SJSA1 (cell line): ENCODE measurements around the gene MYBPC3. TPM values are rescaled to one million over a fixed set of nuclear protein-coding genes. Genes with fewer than 3 reads are reported as not detected.
"Not testable (repeated sequence)": the region's sequence is repeated elsewhere in the genome, so short reads cannot be mapped to it uniquely, and the experiment has no call there.

Experiments used
- DNase-seq, 2 experiments: peaks; one replicate each; pipeline ENCODE4 v3.0.0-alpha.2; 2015 to 2020; ENCODE audit warnings: low spot score in 2 of 2, low read depth in 1 of 2
- H3K27ac ChIP-seq: fragments of 250-450 bp; sonication (Bioruptor Pico); 2 replicates; pipeline ENCODE4 v1.5.1; 2020; ENCODE audit warnings: mild to moderate bottlenecking, moderate library complexity
- H3K27me3 ChIP-seq: fragments of 250-450 bp; sonication (Bioruptor Pico); replicated peaks from 2 replicates; pipeline ENCODE4 v1.5.1; 2020; ENCODE audit warnings: mild to moderate bottlenecking, moderate library complexity
- H3K36me3 ChIP-seq: fragments of 250-450 bp; sonication (Bioruptor Pico); 2 replicates; pipeline ENCODE4 v1.5.1; 2020; ENCODE audit warnings: mild to moderate bottlenecking
- H3K4me1 ChIP-seq: fragments of 250-450 bp; sonication (Bioruptor Pico); replicated peaks from 2 replicates; pipeline ENCODE4 v1.6.1; 2021; ENCODE audit warnings: mild to moderate bottlenecking
- H3K4me3 ChIP-seq: fragments of 250-450 bp; sonication (Bioruptor Pico); 2 replicates; pipeline ENCODE4 v1.5.1; 2020; ENCODE audit warnings: mild to moderate bottlenecking
- H3K9me3 ChIP-seq: fragments of 250-450 bp; sonication (Bioruptor Pico); replicated peaks from 2 replicates; pipeline ENCODE4 v1.5.1; 2020; ENCODE audit warnings: mild to moderate bottlenecking
- total RNA-seq: library from RNA; depleted of rRNA; stranded (reverse); fragments of >200 nt; shearing (Covaris generic); gene quantifications from 2 replicates; pipeline ENCODE4 v1.2.3, GENCODE V29; 2014

Gene MYBPC3
- total RNA-seq, 1 experiment from 2014 or later = not detected

- Histone ChIP-seq H3K36me3 (peaks cover 51% of the 10 kb centered on the region), H3K27me3 (no peaks in the 10 kb centered on the region), H3K4me3 (no peak overlapping the region), H3K4me1 (no peaks in the 10 kb centered on the region), H3K27ac (no peak overlapping the region), H3K9me3 (no peaks in the 10 kb centered on the region)
- DNase-seq = no peak
Measured at GRCh38 chr11:47317064-47317828, 35.3 kb downstream of the MYBPC3 start.

- H3K9me3 ChIP-seq, H3K4me3 ChIP-seq, H3K27me3 ChIP-seq, H3K4me1 ChIP-seq, DNase-seq, H3K27ac ChIP-seq: not testable (repeated sequence)
- H3K36me3 ChIP-seq = peaks cover 53% of the 10 kb centered on the region
Measured at GRCh38 chr11:47316501-47316900, 36.0 kb downstream of the MYBPC3 start.

GRCh38 chr11:47314992-47315391, 37.5 kb downstream of the MYBPC3 start:
- H3K4me1 ChIP-seq = no peaks in the 10 kb centered on the region
- H3K27me3 ChIP-seq = no peaks in the 10 kb centered on the region
- no peak for DNase-seq
- no peaks in the 10 kb centered on the region for H3K9me3 ChIP-seq
- peaks cover 61% of the 10 kb centered on the region for H3K36me3 ChIP-seq
- H3K27ac ChIP-seq = no peak overlapping the region
- no peak overlapping the region for H3K4me3 ChIP-seq

- Histone ChIP-seq H3K4me1 (no peaks in the 10 kb centered on the region), H3K4me3 (no peak overlapping the region), H3K36me3 (peaks cover 89% of the 10 kb centered on the region), H3K9me3 (no peaks in the 10 kb centered on the region), H3K27me3 (no peaks in the 10 kb centered on the region), H3K27ac (no peak overlapping the region)
- no peak for DNase-seq
Measured at GRCh38 chr11:47308050-47308823, 44.3 kb downstream of the MYBPC3 start.

GRCh38 chr11:47306484-47306844, 46.0 kb downstream of the MYBPC3 start:
- Histone ChIP-seq H3K36me3 (peaks cover 95% of the 10 kb centered on the region), H3K27ac (no peak overlapping the region), H3K9me3 (0 out of 2 replicates have a peak, but pooled peaks cover 2% of the 10 kb centered on the region), H3K4me1 (no peaks in the 10 kb centered on the region), H3K4me3 (no peak overlapping the region), H3K27me3 (no peaks in the 10 kb centered on the region)
- no peak for DNase-seq

- Histone ChIP-seq H3K27me3 (no peaks in the 10 kb centered on the region), H3K4me1 (no peaks in the 10 kb centered on the region), H3K27ac (no peak overlapping the region), H3K4me3 (no peak overlapping the region), H3K9me3 (0 out of 2 replicates have a peak, but pooled peaks cover 2% of the 10 kb centered on the region), H3K36me3 (peaks cover 95% of the 10 kb centered on the region)
- no peak for DNase-seq
Measured at GRCh38 chr11:47305734-47306483, 46.6 kb downstream of the MYBPC3 start.

GRCh38 chr11:47302853-47303252, 49.6 kb downstream of the MYBPC3 start:
- H3K9me3 ChIP-seq = 0 out of 2 replicates have a peak, but pooled peaks cover 2% of the 10 kb centered on the region
- DNase-seq = no peak
- no peaks in the 10 kb centered on the region for H3K27me3 ChIP-seq
- H3K4me1 ChIP-seq = no peaks in the 10 kb centered on the region
- no peak overlapping the region for H3K4me3 ChIP-seq
- peaks cover 89% of the 10 kb centered on the region for H3K36me3 ChIP-seq
- H3K27ac ChIP-seq = no peak overlapping the region

GRCh38 chr11:47299078-47299477, 53.4 kb downstream of the MYBPC3 start:
- Histone ChIP-seq H3K27ac (no peak overlapping the region), H3K4me1 (no peaks in the 10 kb centered on the region), H3K9me3 (0 out of 2 replicates have a peak, but pooled peaks cover 2% of the 10 kb centered on the region), H3K4me3 (no peak overlapping the region), H3K27me3 (no peaks in the 10 kb centered on the region), H3K36me3 (peaks cover 78% of the 10 kb centered on the region)
- no peak for DNase-seq

GRCh38 chr11:47296045-47296444, 56.5 kb downstream of the MYBPC3 start:
- Histone ChIP-seq H3K27me3 (no peaks in the 10 kb centered on the region), H3K4me3 (no peak overlapping the region), H3K4me1 (no peaks in the 10 kb centered on the region), H3K27ac (no peak overlapping the region), H3K9me3 (no peaks in the 10 kb centered on the region), H3K36me3 (peaks cover 72% of the 10 kb centered on the region)
- DNase-seq = no peak

- Histone ChIP-seq H3K36me3 (peaks cover 72% of the 10 kb centered on the region), H3K9me3 (no peaks in the 10 kb centered on the region), H3K4me3 (no peak overlapping the region), H3K27me3 (no peaks in the 10 kb centered on the region), H3K27ac (no peak overlapping the region), H3K4me1 (no peaks in the 10 kb centered on the region)
- DNase-seq = no peak
Measured at GRCh38 chr11:47295385-47295784, 57.1 kb downstream of the MYBPC3 start.

GRCh38 chr11:47289856-47290255, 62.6 kb downstream of the MYBPC3 start:
- Histone ChIP-seq H3K27ac (no peak overlapping the region), H3K27me3 (no peaks in the 10 kb centered on the region), H3K4me3 (no peak overlapping the region), H3K4me1 (no peaks in the 10 kb centered on the region), H3K36me3 (peaks cover 85% of the 10 kb centered on the region), H3K9me3 (no peaks in the 10 kb centered on the region)
- DNase-seq = no peak

GRCh38 chr11:47288066-47288465, 64.4 kb downstream of the MYBPC3 start:
- Histone ChIP-seq H3K4me1 (no peaks in the 10 kb centered on the region), H3K9me3 (no peaks in the 10 kb centered on the region), H3K4me3 (no peak overlapping the region), H3K27ac (no peak overlapping the region), H3K27me3 (no peaks in the 10 kb centered on the region), H3K36me3 (peaks cover 95% of the 10 kb centered on the region)
- DNase-seq = no peak

- no peak for DNase-seq
- Histone ChIP-seq H3K9me3 (no peaks in the 10 kb centered on the region), H3K4me3 (no peak overlapping the region), H3K27ac (no peak overlapping the region), H3K27me3 (no peaks in the 10 kb centered on the region), H3K4me1 (no peaks in the 10 kb centered on the region), H3K36me3 (peaks cover 98% of the 10 kb centered on the region)
Measured at GRCh38 chr11:47285969-47286770, 66.3 kb downstream of the MYBPC3 start.
